ENCODE measurements around the gene CACNA1G.

DNA sequence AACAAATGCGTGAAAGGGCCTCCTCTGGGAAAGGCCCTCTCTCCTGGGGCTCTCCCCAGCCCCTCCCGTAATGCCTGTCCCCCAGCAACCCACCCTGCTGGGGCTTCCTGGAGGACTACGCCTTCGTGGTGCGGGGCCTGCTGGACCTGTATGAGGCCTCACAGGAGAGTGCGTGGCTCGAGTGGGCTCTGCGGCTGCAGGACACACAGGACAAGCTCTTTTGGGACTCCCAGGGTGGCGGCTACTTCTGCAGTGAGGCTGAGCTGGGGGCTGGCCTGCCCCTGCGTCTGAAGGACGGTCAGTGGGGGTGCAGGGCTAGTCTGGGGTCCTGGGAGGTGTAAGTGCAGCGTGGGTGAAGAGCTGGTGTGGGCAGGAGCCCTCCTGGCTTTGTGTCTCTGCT lies 8.6 kb upstream of the CACNA1G start:
- TF ChIP-seq, protein P1, sequence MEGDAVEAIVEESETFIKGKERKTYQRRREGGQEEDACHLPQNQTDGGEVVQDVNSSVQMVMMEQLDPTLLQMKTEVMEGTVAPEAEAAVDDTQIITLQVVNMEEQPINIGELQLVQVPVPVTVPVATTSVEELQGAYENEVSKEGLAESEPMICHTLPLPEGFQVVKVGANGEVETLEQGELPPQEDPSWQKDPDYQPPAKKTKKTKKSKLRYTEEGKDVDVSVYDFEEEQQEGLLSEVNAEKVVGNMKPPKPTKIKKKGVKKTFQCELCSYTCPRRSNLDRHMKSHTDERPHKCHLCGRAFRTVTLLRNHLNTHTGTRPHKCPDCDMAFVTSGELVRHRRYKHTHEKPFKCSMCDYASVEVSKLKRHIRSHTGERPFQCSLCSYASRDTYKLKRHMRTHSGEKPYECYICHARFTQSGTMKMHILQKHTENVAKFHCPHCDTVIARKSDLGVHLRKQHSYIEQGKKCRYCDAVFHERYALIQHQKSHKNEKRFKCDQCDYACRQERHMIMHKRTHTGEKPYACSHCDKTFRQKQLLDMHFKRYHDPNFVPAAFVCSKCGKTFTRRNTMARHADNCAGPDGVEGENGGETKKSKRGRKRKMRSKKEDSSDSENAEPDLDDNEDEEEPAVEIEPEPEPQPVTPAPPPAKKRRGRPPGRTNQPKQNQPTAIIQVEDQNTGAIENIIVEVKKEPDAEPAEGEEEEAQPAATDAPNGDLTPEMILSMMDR (IDR thresholded peaks at IDR 0.05): no peak
- no peak for TF ChIP-seq POLR2A (IDR thresholded peaks at IDR 0.05)

Data from right lobe of liver (tissue), 4 donors.